ENCODE results near the gene CEBPE. TPM values are rescaled to one million over a fixed set of nuclear protein-coding genes. Genes with fewer than 3 reads are reported as not detected.
"Not testable (repeated sequence)": the region's sequence is repeated elsewhere in the genome, so short reads cannot be mapped to it uniquely, and the experiment has no call there.

Gene CEBPE
- total RNA-seq, 3 donors from 2014 or later, result not detected

GRCh38 chr14:23114120-23114458 is 5.0 kb downstream of the CEBPE start:
- no peaks in the 10 kb centered on the region for H3K9me3 ChIP-seq
- H3K4me3 ChIP-seq, result no peak overlapping the region
- no peaks in the 10 kb centered on the region for H3K36me3 ChIP-seq (ENCODE audit: low read depth)
- TF ChIP-seq, protein P1, sequence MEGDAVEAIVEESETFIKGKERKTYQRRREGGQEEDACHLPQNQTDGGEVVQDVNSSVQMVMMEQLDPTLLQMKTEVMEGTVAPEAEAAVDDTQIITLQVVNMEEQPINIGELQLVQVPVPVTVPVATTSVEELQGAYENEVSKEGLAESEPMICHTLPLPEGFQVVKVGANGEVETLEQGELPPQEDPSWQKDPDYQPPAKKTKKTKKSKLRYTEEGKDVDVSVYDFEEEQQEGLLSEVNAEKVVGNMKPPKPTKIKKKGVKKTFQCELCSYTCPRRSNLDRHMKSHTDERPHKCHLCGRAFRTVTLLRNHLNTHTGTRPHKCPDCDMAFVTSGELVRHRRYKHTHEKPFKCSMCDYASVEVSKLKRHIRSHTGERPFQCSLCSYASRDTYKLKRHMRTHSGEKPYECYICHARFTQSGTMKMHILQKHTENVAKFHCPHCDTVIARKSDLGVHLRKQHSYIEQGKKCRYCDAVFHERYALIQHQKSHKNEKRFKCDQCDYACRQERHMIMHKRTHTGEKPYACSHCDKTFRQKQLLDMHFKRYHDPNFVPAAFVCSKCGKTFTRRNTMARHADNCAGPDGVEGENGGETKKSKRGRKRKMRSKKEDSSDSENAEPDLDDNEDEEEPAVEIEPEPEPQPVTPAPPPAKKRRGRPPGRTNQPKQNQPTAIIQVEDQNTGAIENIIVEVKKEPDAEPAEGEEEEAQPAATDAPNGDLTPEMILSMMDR (IDR thresholded peaks at IDR 0.05), result no peak
- intact Hi-C loops (cut with DNase I, micrococcal nuclease), result no loop called here
- no peaks in the 10 kb centered on the region for H3K4me1 ChIP-seq (ENCODE audit: low read depth)
- ATAC-seq, result no peak
- DNase-seq, result no peak

GRCh38 chr14:23113431-23114119 is 5.5 kb downstream of the CEBPE start:
- intact Hi-C loops (cut with DNase I, micrococcal nuclease), result no loop called here
- Histone ChIP-seq H3K9me3 (no peaks in the 10 kb centered on the region), H3K4me1 (ENCODE audit: low read depth) (no peaks in the 10 kb centered on the region), H3K36me3 (ENCODE audit: low read depth) (no peaks in the 10 kb centered on the region), H3K4me3 (no peak overlapping the region)
- DNase-seq (no peak), ATAC-seq (no peak)
- TF ChIP-seq, protein P1 (IDR thresholded peaks at IDR 0.05), result no peak

GRCh38 chr14:23112359-23113178 is 6.5 kb downstream of the CEBPE start:
- H3K36me3 ChIP-seq (ENCODE audit: low read depth), result no peaks in the 10 kb centered on the region
- intact Hi-C loops (cut with DNase I, micrococcal nuclease), result no loop called here
- no peaks in the 10 kb centered on the region for H3K4me1 ChIP-seq (ENCODE audit: low read depth)
- no peak for DNase-seq
- TF ChIP-seq, protein P1 (IDR thresholded peaks at IDR 0.05), result no peak
- no peaks in the 10 kb centered on the region for H3K9me3 ChIP-seq
- ATAC-seq, result no peak
- no peak overlapping the region for H3K4me3 ChIP-seq

DNA sequence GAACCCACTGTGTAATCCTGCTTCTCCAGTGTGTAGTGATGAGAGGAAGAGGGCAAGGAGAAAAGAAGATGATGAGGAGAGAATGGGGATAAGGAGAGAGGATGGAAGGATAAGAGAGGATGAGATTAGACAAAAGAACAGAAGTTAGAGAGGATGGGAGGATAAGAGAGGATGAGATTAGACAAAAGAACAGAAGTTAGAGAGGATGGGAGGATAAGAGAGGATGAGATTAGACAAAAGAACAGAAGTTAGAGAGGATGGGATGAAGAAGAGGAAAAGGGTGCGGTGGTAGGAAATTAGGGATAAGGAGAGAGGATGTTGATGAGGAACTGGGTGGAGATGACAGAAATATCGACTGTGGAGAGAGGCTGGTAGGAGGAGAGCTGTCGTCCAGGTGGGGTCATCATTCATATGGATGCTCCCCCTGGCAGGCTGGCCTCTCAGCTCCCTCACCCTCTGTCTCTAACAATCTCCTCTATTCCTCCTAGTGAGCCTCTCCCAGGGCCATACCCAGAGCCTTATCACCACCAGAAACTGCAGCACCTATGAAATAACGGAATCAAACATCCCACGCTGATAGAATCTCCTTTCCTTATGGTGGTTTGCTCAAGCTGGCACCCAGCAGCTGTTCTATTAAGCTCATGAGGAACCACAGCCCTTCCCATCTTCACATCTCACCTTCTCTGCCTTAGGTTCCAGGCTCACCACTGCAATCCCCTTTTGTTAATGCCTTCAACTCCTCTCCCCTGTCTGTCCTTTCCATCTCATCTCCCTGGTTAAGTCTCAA is 8.3 kb downstream of the CEBPE start:
- H3K36me3 ChIP-seq (ENCODE audit: low read depth), result no peaks in the 10 kb centered on the region
- no peak for ATAC-seq
- H3K9me3 ChIP-seq, result no peaks in the 10 kb centered on the region
- no peak overlapping the region for H3K4me3 ChIP-seq
- no peaks in the 10 kb centered on the region for H3K4me1 ChIP-seq (ENCODE audit: low read depth)
- intact Hi-C loops (cut with DNase I, micrococcal nuclease), result no loop called here
- TF ChIP-seq, protein P1 (IDR thresholded peaks at IDR 0.05), result no peak
- no peak for DNase-seq

DNA sequence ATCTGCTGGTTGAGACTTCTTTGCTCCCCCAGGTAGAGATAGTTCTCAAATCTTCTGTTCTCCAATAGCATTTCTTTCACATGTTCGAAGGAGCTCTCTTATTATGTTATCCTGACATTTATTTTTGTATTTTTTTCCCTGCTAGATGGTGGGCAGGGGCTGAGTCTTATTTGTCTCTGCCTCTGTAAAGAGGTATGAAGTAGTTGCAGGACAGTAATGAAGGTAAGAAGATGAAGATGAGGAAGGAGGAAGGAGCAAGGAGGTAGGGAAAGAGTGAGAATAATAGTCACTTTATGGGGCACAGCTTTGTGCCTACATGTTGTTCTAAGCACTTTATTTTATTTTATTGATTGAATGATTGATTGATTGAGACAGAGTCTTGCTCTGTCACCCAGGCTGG is 9.3 kb downstream of the CEBPE start:
- Histone ChIP-seq H3K36me3 (ENCODE audit: low read depth) (no peaks in the 10 kb centered on the region), H3K9me3 (no peaks in the 10 kb centered on the region), H3K4me1 (ENCODE audit: low read depth) (no peaks in the 10 kb centered on the region), H3K4me3 (no peak overlapping the region)
- DNase-seq, result no peak
- TF ChIP-seq, protein P1 (IDR thresholded peaks at IDR 0.05), result no peak
- no peak for ATAC-seq
- intact Hi-C loops (cut with DNase I, micrococcal nuclease), result no loop called here

DNA sequence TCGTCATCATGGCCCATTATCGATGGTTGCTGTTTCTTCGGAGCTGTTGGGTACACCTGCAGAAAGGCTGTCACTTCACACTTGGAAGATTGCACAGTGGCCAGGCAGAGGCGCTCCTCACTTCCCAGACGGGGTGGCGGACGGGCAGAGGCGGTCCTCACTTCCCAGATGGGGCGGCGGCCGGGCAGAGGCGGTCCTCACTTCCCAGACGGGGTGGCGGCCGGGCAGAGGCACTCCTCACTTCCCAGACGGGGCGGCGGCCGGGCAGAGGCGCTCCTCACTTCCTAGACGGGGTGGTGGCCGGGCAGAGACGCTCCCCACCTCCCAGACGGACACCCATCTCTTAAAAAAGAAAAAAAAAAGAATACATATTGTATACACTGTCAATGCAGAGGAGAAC is 10.9 kb downstream of the CEBPE start:
- H3K4me3 ChIP-seq, DNase-seq: not testable (repeated sequence)

GRCh38 chr14:23107620-23108019 is 11.4 kb downstream of the CEBPE start:
- intact Hi-C loops (cut with DNase I, micrococcal nuclease); H3K4me1 ChIP-seq (ENCODE audit: low read depth); DNase-seq; H3K9me3 ChIP-seq; H3K4me3 ChIP-seq; ATAC-seq; H3K36me3 ChIP-seq (ENCODE audit: low read depth): not testable (repeated sequence)

More for the DNA sequence above, 10.9 kb downstream of the CEBPE start:
- H3K9me3 ChIP-seq; H3K36me3 ChIP-seq (ENCODE audit: low read depth); ATAC-seq; intact Hi-C loops (cut with DNase I, micrococcal nuclease); H3K4me1 ChIP-seq (ENCODE audit: low read depth): not testable (repeated sequence)
